GM18909 (cell line): ENCODE measurements around the gene ECHS1.
"Not testable (repeated sequence)": the region's sequence is repeated elsewhere in the genome, so short reads cannot be mapped to it uniquely, and the experiment has no call there.

ENCODE experiments used
- ATAC-seq: cut with Tn5 transposase; IDR thresholded peaks from one replicate; pipeline ENCODE4 v1.9.1; 2021; ENCODE audit warnings: mild to moderate bottlenecking; ENCODE audit not compliant: unreplicated experiment, poor library complexity

Gene ECHS1

GRCh38 chr10:133373174-133374090 is at the start of gene ECHS1:
ECHS1 (minus strand) TSS chr10:133373354; CDS start chr10:133373333, 21 bp downstream.
- peak; percentile 96 for ATAC-seq

- no peak for ATAC-seq
These were observed 49.2 kb upstream of the ECHS1 start for GRCh38 chr10:133422223-133422806.

GRCh38 chr10:133421336-133422222 is 48.4 kb upstream of the ECHS1 start:
- no peak for ATAC-seq

DNA sequence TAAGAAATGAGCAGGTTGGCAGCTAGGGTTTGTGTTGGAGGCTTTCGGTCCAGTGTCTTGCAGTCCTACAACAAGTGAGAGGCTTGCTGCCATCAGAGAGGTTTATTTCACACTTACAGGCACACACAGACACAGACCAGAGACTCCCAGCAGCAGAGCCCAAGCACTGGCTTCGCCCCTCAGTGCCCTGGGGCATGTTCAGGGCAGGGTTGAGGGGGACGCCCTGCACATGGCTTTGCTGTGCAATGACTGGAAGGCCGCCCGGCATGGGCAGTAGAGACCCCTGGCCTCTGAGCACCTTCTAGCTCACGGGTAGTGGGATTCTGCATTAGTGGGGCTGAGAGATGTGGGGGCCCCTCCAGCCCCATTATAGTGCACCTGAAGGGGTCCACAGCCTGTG is 47.4 kb upstream of the ECHS1 start:
- no peak for ATAC-seq

DNA sequence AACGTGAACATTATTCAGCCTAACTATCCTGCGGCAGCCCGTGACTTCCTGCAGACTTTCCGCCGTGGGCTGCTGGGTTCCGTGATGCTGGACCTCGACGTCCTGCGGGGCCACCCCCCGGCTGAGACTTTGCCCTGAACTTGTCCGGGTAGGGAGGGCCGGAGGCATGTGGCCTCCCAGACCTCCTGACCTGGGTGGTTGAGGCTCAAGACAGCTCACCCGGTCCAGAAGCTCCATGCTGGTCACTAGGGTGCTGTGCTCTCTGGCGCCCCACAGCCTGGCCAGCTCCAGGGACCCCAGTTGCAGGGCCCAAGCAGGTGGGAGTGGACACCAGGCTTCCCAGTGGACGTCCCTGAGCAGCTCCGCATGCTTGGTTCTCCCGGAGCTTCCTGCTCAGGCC is 46.9 kb upstream of the ECHS1 start:
- no peak for ATAC-seq

GRCh38 chr10:133419211-133419950 is 46.2 kb upstream of the ECHS1 start:
- ATAC-seq: no peak

DNA sequence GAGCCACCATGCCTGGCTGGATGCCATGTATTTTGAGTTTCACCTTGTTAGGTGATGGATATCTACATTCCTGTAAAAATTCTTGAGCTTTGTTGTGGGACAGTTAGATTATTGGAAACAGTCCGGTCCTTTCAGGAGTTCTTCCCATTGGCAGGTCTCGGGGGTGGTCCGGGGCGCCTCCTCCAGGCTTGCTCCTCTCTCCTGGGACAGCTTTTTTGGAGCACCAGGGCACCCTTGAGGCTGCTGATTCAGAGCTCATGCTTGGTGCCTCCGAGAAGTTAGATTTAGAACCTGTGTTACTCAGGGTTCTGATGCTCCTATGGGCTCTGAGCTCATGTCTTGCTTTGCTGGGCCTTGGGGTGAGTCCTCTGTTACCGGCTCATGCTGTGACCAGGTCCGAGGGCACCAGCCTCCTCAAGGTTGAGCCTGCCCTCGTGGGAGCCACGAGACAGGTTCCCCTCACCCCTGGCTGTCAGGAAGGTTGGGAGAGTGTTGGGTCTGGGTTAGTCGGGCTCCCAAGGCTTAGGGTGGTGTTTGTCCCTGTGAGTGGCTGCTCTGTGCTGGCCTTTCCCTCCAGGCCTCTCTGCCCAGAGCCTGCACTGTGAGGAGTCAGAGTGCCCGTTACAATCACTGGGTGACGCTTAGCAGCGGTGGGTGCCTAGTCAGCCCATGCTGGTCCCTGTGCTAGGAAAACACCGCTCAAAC is 45.3 kb upstream of the ECHS1 start:
- ATAC-seq: no peak

DNA sequence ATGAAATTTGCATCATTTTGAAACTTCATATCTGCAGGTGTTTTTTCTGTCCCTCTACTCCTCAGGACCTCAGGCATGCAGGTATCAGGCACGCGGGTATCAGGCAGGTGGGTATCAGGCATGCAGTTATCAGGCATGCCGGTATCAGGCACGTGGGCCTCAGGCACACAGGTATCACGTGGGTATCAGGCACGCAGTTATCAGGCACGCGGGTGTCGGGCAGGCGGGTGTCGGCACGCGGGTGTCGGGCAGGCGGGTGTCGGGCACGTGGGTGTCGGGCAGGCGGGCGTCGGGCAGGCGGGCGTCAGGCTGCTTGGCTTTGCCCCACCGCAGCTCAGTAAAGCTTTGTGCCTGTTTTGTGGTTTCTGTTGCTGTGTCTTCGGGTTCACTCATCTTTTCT is 42.6 kb upstream of the ECHS1 start:
- ATAC-seq: no peak

DNA sequence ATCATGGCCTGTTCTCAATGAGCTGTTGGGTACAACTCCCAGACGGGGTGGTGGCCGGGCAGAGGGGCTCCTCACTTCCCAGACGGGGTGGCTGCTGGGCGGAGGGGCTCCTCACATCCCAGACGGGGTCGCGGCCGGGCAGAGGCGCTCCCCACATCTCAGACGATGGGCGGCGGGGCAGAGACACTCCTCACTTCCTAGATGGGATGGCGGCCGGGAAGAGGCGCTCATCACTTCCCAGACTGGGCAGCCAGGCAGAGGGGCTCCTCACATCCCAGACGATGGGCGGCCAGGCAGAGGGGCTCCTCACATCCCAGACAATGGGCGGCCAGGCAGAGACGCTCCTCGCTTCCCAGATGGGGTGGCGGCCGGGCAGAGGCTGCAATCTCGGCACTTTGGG is 41.2 kb upstream of the ECHS1 start:
- not testable (repeated sequence) for ATAC-seq

GRCh38 chr10:133412381-133412711 is 39.2 kb upstream of the ECHS1 start:
- no peak for ATAC-seq

- ATAC-seq: no peak
These were observed 38.6 kb upstream of the ECHS1 start for GRCh38 chr10:133411523-133412380.

DNA sequence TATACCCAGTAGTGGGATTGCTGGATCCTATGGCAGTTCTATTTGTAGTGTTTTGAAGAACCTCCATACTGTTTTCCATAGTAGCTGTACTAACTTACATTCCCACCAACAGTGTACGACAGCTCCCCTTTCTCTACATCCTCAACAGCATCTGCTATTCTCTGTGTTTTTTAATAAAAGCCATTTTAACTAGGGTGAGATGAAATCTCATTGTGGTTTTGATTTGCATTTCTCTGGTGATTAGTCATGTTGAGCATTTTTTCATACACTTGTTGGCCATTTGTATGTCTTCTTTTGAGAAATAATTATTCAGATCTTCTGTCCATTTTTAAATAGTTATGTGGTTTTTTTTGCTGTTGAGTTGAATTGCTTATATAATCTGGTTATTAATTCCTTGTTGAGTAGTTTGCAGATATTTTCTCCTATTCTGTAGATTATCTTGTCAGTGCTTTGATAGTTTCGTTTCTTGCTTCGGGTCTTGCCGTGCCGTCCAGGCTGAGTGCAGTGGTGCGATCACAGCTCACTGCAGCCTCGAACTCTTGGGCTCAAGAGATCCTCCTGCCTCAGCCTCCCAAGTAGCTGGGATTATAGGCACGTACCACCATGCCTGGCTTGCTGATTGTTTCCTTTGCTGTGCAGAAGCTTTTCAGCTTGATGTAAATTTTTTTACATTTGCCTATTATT is 32.8 kb upstream of the ECHS1 start:
- ATAC-seq: peak; percentile 65

DNA sequence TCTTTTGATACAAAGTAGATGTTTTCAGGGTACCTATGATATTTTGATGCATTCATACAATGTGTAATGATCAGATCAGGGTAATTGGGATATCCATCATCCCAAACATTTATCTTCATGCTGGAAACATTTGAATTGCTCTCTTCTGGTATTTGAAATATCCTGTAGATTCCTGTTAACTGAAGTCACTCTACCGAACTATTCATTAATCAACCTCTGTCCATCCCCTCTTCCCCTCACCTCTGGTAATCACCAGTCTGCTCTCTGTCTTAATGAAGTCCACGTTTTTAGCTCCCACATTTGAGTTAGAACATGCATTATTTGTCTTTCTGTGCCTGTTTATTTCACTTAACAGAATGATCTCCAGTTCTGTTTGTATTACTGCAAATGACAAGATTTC is 32.1 kb upstream of the ECHS1 start:
- ATAC-seq: no peak

GRCh38 chr10:133403784-133404183 is 30.6 kb upstream of the ECHS1 start:
- no peak for ATAC-seq

GRCh38 chr10:133403359-133403758 is 30.2 kb upstream of the ECHS1 start:
- no peak for ATAC-seq

DNA sequence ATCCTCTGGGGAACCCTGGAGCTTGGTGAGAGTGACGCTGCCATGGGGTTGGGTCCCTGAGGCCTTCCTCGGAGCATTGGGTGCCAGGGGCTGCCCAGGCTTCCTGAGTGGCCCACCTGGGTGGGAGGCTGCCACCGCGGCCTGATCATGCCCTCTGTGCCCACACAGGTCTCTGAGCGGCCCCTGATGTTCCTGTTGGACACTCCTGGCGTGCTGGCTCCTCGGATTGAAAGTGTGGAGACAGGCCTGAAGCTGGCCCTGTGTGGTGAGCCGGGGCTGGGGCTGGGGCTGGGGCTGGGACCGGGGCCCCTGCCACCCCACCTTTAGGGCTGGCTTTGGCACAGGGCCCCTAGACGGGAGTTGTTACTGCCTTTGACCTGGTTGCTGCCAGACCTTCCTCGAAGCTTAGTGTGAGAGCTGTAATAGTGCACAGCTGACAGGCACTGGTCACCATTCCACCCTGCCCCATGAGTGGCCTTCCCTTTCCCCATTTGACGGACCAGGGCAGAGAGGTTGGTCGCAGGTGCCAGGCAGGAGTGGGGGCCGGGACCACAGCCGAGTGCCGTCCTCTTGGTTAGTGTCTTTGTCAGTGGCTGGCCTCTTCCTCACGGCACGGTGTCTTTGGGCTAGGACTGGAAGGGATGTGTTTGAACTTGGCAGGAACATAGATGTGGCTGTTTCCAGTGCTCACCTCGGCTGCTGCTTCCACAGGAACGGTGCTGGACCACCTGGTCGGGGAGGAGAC is 29.0 kb upstream of the ECHS1 start:
- no peak for ATAC-seq

DNA sequence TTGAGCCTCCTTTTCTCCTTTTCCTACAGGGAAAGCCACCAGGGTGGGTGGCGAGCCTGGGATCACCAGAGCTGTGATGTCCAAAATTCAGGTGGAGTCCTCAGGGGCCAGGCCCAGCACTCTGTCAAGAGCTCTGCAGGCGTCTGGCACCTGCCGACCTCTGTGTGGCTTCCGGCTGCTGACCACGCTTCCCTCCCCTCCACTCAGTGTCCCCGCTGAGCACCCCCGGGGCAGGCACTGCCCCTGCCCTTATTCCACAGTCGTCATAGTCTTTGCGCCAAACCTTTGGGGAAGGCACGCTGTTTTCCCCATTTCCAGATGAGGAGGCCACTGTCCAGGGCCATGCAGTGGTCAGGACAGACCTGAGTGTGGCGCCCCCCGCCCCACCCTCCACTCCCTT is 28.3 kb upstream of the ECHS1 start:
- ATAC-seq: no peak
